ENCODE data around the gene PLA2G3. TPM values are rescaled to one million over a fixed set of nuclear protein-coding genes. Genes with fewer than 3 reads are reported as not detected.
A peak's percentile ranks its signal among the peaks of the same experiment; 100 is the strongest.

Gene PLA2G3
- total and polyA plus RNA-seq, 12 donors: 0.09 TPM; not detected in 11

DNA sequence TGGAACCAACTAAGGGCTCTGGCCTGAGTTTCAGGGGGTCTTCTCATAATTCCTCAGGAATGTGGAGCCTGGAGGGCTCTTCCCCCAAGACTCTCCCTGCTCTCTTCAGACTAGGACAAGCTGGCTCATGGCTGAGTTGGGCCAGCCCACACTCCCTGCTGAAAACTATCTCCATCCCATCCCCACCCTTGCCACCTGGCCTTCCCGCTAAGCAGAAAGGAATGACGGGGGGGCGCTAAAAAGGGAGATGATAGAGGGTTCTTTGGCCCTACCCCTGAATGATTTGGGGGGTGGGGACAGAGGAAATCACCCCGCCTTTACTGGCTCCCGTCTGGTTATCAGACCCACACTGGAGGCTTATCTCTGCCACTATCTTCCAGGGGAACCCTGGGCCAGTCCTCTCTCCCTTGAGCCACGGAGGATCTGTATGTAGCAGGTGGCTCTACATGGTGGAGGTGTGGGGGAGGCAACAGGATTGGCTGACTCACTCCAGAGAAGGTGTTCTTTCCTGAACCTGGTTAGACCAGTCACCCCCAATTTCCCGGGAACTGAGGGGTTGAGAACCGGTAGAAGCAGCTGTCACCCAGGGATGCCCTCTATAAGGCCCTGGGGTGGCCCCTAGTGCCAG, 53.5 kb downstream of the PLA2G3 start:
- Histone ChIP-seq H3K27me3 (no peaks in the 10 kb centered on the region), H3K9me3 (replicated peaks in 1 of 3) (no peaks in the 10 kb centered on the region), H3K4me3 (no peak overlapping the region), H3K4me1 (replicated peaks in 1 of 2) (peaks cover 0 to 24% of the 10 kb centered on the region in 2 donors), H3K27ac (peak overlapping the region in 1 of 5 donors; percentile 90), H3K36me3 (replicated peaks in 1 of 2) (peaks cover 0 to 38% of the 10 kb centered on the region in 2 donors)
- 74 to 80% (median 75%) methylated on average over 6 to 8 of the region's 8 CpGs for WGBS, 4 donors
- DNase-seq: no peak
- intact Hi-C loops (cut with DNase I): loop anchor here (5.0 kb wide), 4 partner anchors 60 to 145 kb away; partner anchors contain the start of genes MORC2 (in 1 of the 2) and TUG1 (in 1 of the 2)
- no peak for TF ChIP-seq POLR2A (IDR thresholded peaks at IDR 0.05)
- no peak for TF ChIP-seq CTCF (IDR thresholded peaks at IDR 0.05)

GRCh38 chr22:31085928-31086327, 54.4 kb downstream of the PLA2G3 start:
- peaks cover 0 to 29% of the 10 kb centered on the region in 2 donors for H3K36me3 ChIP-seq (replicated peaks in 1 of 2)
- intact Hi-C loops (cut with DNase I): loop anchor here (2.0 to 5.0 kb wide), 5 partner anchors 61 to 146 kb away; partner anchors contain the start of genes MORC2 (in 1 of the 2) and TUG1 (in 1 of the 2)
- TF ChIP-seq CTCF (IDR thresholded peaks at IDR 0.05) (no peak), POLR2A (IDR thresholded peaks at IDR 0.05) (no peak)
- peak overlapping the region in 3 of 5 donors; percentile 72 to 90 (median 82) for H3K27ac ChIP-seq
- no peaks in the 10 kb centered on the region for H3K27me3 ChIP-seq
- no peaks in the 10 kb centered on the region for H3K9me3 ChIP-seq (replicated peaks in 1 of 3)
- 67 to 90% (median 85%) methylated on average over 1 to 3 of the region's 3 CpGs for WGBS, 4 donors
- peak overlapping the region in 1 of 4 donors; percentile 69 for H3K4me3 ChIP-seq
- peaks cover 0 to 25% of the 10 kb centered on the region in 2 donors for H3K4me1 ChIP-seq (replicated peaks in 1 of 2)
- peak in 1 of 7 donors; percentile 5 for DNase-seq

DNA sequence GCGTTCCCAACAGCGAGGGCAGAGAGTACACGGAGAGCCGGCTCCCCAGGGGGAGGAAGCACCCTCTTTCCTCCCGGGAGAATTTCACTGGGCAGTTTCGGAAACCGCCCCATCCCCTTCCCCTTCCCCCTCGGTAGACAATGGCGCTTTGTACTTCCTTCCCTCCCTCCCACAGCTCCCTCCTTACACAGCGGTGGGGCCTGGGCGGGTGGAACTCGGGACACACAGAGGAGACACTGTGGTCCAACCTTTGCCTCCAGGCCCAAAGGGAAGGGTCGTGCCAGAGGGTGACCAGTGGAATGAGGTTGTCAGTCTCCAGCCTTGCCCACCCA, 54.8 kb downstream of the PLA2G3 start:
- peak overlapping the region; percentile 6 to 90 (median 72) for H3K27ac ChIP-seq
- H3K36me3 ChIP-seq (replicated peaks in 1 of 2): peaks cover 0 to 26% of the 10 kb centered on the region in 2 donors
- peak in 2 of 7 donors; percentile 40 to 70 for DNase-seq
- peak overlapping the region in 2 of 4 donors; percentile 24 to 69 for H3K4me3 ChIP-seq
- H3K27me3 ChIP-seq: no peaks in the 10 kb centered on the region
- TF ChIP-seq CTCF (IDR thresholded peaks at IDR 0.05) (no peak), POLR2A (IDR thresholded peaks at IDR 0.05) (no peak)
- intact Hi-C loops (cut with DNase I): loop anchor here (2.0 to 5.0 kb wide), 5 partner anchors 62 to 147 kb away; partner anchors contain the start of genes MORC2 (in 1 of the 2) and TUG1 (in 1 of the 2)
- H3K9me3 ChIP-seq (replicated peaks in 1 of 3): no peaks in the 10 kb centered on the region
- H3K4me1 ChIP-seq (replicated peaks in 1 of 2): peaks cover 0 to 30% of the 10 kb centered on the region in 2 donors
- WGBS, 4 donors: 15 to 30% (median 23%) methylated on average over 9 to 13 of the region's 13 CpGs

GRCh38 chr22:31084811-31085492, 55.4 kb downstream of the PLA2G3 start:
- Histone ChIP-seq H3K4me3 (peak overlapping the region; percentile 24 to 86 (median 52)), H3K4me1 (replicated peaks in 1 of 2) (peaks cover 0 to 33% of the 10 kb centered on the region in 2 donors), H3K27me3 (no peaks in the 10 kb centered on the region), H3K9me3 (replicated peaks in 1 of 3) (no peaks in the 10 kb centered on the region), H3K36me3 (replicated peaks in 1 of 2) (peaks cover 0 to 25% of the 10 kb centered on the region in 2 donors), H3K27ac (peak overlapping the region; percentile 6 to 90 (median 72))
- TF ChIP-seq CTCF (IDR thresholded peaks at IDR 0.05): peak; percentile 64 to 86 (median 76)
- peak; percentile 20 to 27 for TF ChIP-seq POLR2A (IDR thresholded peaks at IDR 0.05)
- 0% methylated on average over 17 to 69 of the region's 69 CpGs; no CpG with 5 or more reads in 1 of the 4 donors for WGBS, 4 donors
- peak; percentile 77 to 89 (median 84) for DNase-seq
- intact Hi-C loops (cut with DNase I): loop anchor here (2.0 to 5.0 kb wide), 5 partner anchors 62 to 147 kb away; partner anchors contain the start of genes MORC2 (in 1 of the 2) and TUG1 (in 1 of the 2)

Measured in adrenal gland (tissue), 12 donors.